Cardiac fibroblast (primary cell): Measurements from ENCODE around the gene FAM162A.
A peak's percentile ranks its signal among the peaks of the same experiment; 100 is the strongest.

Experiments
- DNase-seq, 2 donors: peaks; one replicate each; pipeline versions ENCODE4 v3.0.0 to v3.0.0-alpha.2; 2010; ENCODE audit warnings: low read depth in 2 of 2
- H3K4me3 ChIP-seq, 2 donors: replicated peaks in 1 of 2; 1 replicate in 1 of 2; 2 replicates in 1 of 2; pipeline ENCODE4 v1.5.1; 2011; ENCODE audit warnings: low read depth in 2 of 2, low read length in 2 of 2, mild to moderate bottlenecking in 2 of 2, moderate library complexity in 1 of 2
- TF ChIP-seq, protein P1 (sequence below): IDR thresholded peaks from one replicate; pipeline ENCODE4 v1.5.1; 2011; ENCODE audit warnings: low read depth, mild to moderate bottlenecking, low read length, inconsistent platforms

The FAM162A gene, protein sequence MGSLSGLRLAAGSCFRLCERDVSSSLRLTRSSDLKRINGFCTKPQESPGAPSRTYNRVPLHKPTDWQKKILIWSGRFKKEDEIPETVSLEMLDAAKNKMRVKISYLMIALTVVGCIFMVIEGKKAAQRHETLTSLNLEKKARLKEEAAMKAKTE

DNA sequence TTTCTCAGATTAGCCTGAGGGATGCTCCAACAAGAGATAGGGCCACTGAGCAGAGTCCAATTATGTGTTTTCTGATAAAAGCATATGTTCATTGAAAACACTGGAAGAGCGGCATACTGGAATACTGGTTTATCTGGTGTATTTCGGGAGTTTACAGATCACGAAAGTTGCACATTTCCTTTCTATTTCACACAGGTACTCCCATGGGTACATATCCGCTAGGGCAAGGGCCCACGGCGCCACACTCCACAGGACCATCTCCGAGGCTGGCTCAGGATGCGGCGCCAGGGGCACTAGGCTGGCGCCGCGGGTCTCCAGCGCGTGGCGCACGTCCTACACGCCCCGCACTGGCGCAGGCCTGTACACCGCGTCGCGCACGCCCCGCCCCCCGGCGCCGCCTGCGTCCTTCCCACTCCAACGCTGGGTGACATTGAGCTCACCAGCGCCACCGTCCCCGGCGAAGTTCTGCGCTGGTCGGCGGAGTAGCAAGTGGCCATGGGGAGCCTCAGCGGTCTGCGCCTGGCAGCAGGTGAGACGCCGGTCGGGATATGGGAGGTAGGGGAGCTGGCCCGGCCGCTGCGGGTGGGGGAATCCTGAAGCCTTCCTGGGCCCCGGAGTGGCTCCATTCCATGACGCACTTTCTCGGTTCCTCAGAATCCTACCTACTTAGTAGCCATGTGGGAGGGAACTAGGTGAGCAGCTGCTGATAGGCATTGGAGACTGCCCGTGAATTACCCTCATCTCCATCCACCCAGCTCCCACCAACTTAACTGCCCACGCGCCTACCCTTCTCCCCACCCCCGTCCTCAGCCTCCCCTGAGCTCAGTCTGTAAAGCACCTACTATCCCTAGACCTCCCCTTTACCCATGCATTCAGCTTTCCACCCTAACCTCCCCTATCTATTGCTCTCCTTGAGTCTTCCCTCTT, at the start of gene FAM162A:
TSS of gene FAM162A (plus strand) at position 412 of the 927 bp plus-strand sequence. CDS start at position 496, 84 bp downstream.
- DNase-seq: peak; percentile 85 to 87
- TF ChIP-seq, protein P1, sequence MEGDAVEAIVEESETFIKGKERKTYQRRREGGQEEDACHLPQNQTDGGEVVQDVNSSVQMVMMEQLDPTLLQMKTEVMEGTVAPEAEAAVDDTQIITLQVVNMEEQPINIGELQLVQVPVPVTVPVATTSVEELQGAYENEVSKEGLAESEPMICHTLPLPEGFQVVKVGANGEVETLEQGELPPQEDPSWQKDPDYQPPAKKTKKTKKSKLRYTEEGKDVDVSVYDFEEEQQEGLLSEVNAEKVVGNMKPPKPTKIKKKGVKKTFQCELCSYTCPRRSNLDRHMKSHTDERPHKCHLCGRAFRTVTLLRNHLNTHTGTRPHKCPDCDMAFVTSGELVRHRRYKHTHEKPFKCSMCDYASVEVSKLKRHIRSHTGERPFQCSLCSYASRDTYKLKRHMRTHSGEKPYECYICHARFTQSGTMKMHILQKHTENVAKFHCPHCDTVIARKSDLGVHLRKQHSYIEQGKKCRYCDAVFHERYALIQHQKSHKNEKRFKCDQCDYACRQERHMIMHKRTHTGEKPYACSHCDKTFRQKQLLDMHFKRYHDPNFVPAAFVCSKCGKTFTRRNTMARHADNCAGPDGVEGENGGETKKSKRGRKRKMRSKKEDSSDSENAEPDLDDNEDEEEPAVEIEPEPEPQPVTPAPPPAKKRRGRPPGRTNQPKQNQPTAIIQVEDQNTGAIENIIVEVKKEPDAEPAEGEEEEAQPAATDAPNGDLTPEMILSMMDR: peak; percentile 27
- H3K4me3 ChIP-seq: peak within 1 kb of the TSS; percentile 90 to 92

DNA sequence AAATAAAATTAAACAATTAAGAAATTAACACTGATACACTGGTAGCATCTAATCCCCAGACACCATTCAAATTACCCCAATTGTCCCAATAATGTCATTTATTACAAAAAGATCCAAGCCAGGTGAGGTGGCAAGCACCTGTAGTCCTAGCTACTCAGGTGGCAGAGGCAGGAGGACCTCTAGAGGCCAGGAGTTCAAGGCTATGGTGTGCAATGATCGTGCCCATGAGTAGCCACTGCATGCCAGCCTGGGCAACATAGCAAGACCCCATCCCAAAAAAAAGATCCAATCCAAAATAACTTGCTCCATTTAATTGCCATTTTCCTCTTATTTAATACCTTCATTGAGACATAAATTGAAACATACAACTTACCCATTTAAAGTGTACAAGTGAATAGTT, 41.2 kb upstream of the FAM162A start:
- TF ChIP-seq, protein P1: no peak
- no peak for DNase-seq
- no peak overlapping the region for H3K4me3 ChIP-seq

DNA sequence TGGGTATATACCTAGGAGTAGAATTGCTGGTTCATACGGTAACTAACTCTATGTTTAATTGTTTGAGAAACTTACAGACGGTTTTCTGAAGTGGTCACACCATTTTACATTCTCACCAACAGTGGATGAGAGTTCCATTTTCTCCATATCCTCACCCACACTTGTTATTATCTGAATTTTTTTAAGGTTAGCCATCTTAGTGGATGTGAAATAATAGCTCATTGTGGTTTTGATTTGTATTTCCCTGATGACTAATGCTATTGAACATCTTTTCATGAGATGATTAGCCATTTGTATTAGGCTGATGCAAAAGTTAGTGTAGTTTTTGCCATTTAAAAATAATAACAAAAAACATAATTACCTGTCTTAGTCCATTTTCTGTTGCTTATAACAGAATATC, 40.3 kb upstream of the FAM162A start:
- H3K4me3 ChIP-seq: no peak overlapping the region
- DNase-seq: peak in 1 of 2 donors; percentile 21
- TF ChIP-seq, protein P1: no peak

DNA sequence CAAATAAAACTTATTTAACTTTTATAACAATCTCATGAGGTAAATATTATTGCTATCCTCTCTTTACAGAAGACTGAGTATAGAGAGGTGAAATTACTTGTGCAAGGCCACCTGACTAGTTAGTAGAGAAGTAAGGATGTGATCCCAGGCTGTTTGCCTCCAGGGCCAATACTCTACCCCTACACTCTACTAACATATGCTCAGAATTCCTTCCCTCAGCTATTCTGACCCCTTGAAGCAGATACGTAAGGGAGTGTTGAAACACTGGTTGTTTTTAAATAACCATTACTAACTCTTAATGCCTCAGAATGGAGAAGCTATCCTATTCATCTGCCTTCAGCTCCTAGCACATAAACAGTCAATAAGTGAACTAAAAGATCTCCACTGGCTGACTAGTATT, 34.8 kb upstream of the FAM162A start:
- no peak for DNase-seq
- no peak overlapping the region for H3K4me3 ChIP-seq
- TF ChIP-seq, protein P1: no peak

DNA sequence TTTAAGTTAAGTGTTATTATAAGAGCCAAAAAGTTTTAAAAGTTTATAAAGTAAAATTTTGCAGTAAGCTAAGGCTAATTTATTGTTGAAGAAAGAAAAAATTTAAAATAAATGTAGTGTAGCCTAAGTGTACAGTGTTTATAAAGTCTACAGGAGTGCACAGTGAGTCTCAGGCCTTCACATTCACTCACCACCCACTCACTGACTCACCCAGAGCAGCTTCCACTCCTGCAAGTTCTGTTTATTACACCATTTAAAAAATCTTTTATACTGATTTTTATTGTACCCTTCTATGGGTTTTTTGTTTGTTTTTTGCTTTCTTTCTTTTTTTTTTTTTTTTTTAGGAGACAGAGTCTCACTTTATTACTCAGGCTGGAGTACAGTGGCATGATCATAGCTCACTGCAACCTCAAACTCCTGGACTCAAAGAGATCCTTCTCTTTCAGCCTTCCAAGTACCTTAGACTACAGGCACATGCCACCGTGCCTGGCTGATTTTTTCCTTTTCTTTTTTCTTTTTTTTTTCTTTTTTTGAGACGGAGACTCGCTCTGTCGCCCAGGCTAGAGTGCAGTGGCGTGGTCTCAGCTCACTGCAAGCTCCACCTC, 33.1 kb upstream of the FAM162A start:
- TF ChIP-seq, protein P1: no peak
- no peak overlapping the region for H3K4me3 ChIP-seq
- DNase-seq: peak; percentile 38 to 58

DNA sequence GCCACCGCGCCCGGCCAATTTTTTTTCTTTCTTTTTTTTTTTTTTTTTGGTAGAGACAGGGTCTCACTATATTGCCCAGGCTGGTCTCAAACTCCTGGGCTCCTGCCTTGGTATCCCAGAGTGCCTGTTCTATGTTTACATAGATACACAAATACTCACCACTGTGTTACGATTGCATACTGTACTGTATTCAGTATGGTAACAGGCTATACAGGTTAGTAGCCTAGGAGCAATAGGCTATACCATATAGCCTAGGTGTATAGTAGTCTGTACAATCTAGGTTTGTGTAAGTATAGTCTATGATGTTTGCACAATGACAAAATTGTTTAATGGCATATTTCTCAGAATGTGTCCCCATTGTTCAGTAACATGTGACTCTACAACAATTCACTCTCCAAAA, 32.4 kb upstream of the FAM162A start:
- DNase-seq: no peak
- TF ChIP-seq, protein P1: no peak
- H3K4me3 ChIP-seq: no peak overlapping the region
